ENCODE measurements around the gene RASA3.

Gene RASA3

GRCh38 chr13:114015111-114015968, 117.1 kb downstream of the RASA3 start:
- DNase-seq = no peak

- no peak for DNase-seq
Measured at GRCh38 chr13:114013952-114014629, 118.3 kb downstream of the RASA3 start.

- DNase-seq = no peak
Measured at GRCh38 chr13:114013336-114013735, 119.1 kb downstream of the RASA3 start.

- DNase-seq = no peak
Measured at GRCh38 chr13:114012921-114013320, 119.5 kb downstream of the RASA3 start.

GRCh38 chr13:114012141-114012540, 120.3 kb downstream of the RASA3 start:
- no peak for DNase-seq

- no peak for DNase-seq
Measured at GRCh38 chr13:114011226-114011625, 121.2 kb downstream of the RASA3 start.

GRCh38 chr13:114010401-114011101, 121.9 kb downstream of the RASA3 start:
- DNase-seq = no peak

GRCh38 chr13:114009590-114010400, 122.6 kb downstream of the RASA3 start:
- DNase-seq = no peak

GRCh38 chr13:114008964-114009589, 123.3 kb downstream of the RASA3 start:
- DNase-seq = no peak

GRCh38 chr13:114007566-114007965, 124.9 kb downstream of the RASA3 start:
- no peak for DNase-seq

GRCh38 chr13:114005206-114005724, 127.2 kb downstream of the RASA3 start:
- no peak for DNase-seq

GRCh38 chr13:114004420-114005205, 127.8 kb downstream of the RASA3 start:
- DNase-seq = no peak

GRCh38 chr13:114002771-114003321, 129.6 kb downstream of the RASA3 start:
- DNase-seq = no peak

- DNase-seq = no peak
Measured at GRCh38 chr13:114002009-114002544, 130.3 kb downstream of the RASA3 start.

- no peak for DNase-seq
Measured at GRCh38 chr13:114001331-114002008, 131.0 kb downstream of the RASA3 start.

GRCh38 chr13:114000151-114001040, 132.0 kb downstream of the RASA3 start:
- no peak for DNase-seq

GRCh38 chr13:113999618-113999910, 132.9 kb downstream of the RASA3 start:
- DNase-seq = no peak

- no peak for DNase-seq
Measured at GRCh38 chr13:113998781-113999617, 133.4 kb downstream of the RASA3 start.
